Measurements from ENCODE around the gene GUCY2C.

The GUCY2C gene

GRCh38 chr12:14619741-14620501, 76.5 kb downstream of the GUCY2C start:
- no peak for DNase-seq

GRCh38 chr12:14618983-14619382, 77.4 kb downstream of the GUCY2C start:
- no peak for DNase-seq

- DNase-seq: no peak
Observed at GRCh38 chr12:14614704-14615121, 81.7 kb downstream of the GUCY2C start.

GRCh38 chr12:14613718-14614117, 82.7 kb downstream of the GUCY2C start:
- no peak for DNase-seq

- DNase-seq: no peak
Observed at GRCh38 chr12:14612898-14613445, 83.4 kb downstream of the GUCY2C start.

GRCh38 chr12:14612250-14612649, 84.1 kb downstream of the GUCY2C start:
- no peak for DNase-seq

- no peak for DNase-seq
Observed at GRCh38 chr12:14611640-14612203, 84.7 kb downstream of the GUCY2C start.

GRCh38 chr12:14607568-14607967, 88.8 kb downstream of the GUCY2C start:
- DNase-seq: no peak

GRCh38 chr12:14605401-14605989, 90.9 kb downstream of the GUCY2C start:
- DNase-seq: no peak

GRCh38 chr12:14601692-14602478, 94.5 kb downstream of the GUCY2C start:
- no peak for DNase-seq

- no peak for DNase-seq
Observed at GRCh38 chr12:14597480-14597879, 98.9 kb downstream of the GUCY2C start.

- DNase-seq: no peak
Observed at GRCh38 chr12:14591719-14592118, 104.7 kb downstream of the GUCY2C start.

GRCh38 chr12:14589169-14590004, 107.0 kb downstream of the GUCY2C start:
- DNase-seq: no peak

- DNase-seq: no peak
Observed at GRCh38 chr12:14588571-14588970, 107.8 kb downstream of the GUCY2C start.

- no peak for DNase-seq
Observed at GRCh38 chr12:14578646-14579045, 117.8 kb downstream of the GUCY2C start.

- DNase-seq: no peak
Observed at GRCh38 chr12:14577344-14577743, 119.1 kb downstream of the GUCY2C start.

GRCh38 chr12:14576896-14577295, 119.5 kb downstream of the GUCY2C start:
- no peak for DNase-seq

- no peak for DNase-seq
Observed at GRCh38 chr12:14575585-14575984, 120.8 kb downstream of the GUCY2C start.

GRCh38 chr12:14573118-14573517, 123.3 kb downstream of the GUCY2C start:
- DNase-seq: no peak

GRCh38 chr12:14572401-14572800, 124.0 kb downstream of the GUCY2C start:
- no peak for DNase-seq

- no peak for DNase-seq
Observed at GRCh38 chr12:14571779-14572178, 124.6 kb downstream of the GUCY2C start.

- DNase-seq: no peak
Observed at GRCh38 chr12:14570231-14570630, 126.2 kb downstream of the GUCY2C start.

All from stimulated activated CD4-positive, alpha-beta T cell treated with anti-CD3 and anti-CD28 coated beads, Interleukin-2, amount 100 ng/mL, for 48 hours (primary cell).